Right ventricle myocardium inferior (tissue), 1 donor: ENCODE measurements around the gene RNFT2. TPM values are rescaled to one million over a fixed set of nuclear protein-coding genes. Genes with fewer than 3 reads are reported as not detected.

Source experiments
- ATAC-seq: fragments of 200-7000 bp; cut with Tn5 transposase; one replicate; pipeline ENCODE4 v1.9.1; 2020; ENCODE audit warnings: mild to moderate bottlenecking, moderate library complexity
- DNase-seq: peaks from one replicate; pipeline ENCODE4 v3.0.0; 2021; ENCODE audit errors: missing footprints
- intact Hi-C: fragments of 100-400 bp; cut with DNase I; formaldehyde crosslinking; loops from one replicate; pipeline ENCODE4 v1.11.0; 2022
- total RNA-seq: library from RNA; stranded (reverse); fragmentation: NEBNext Ultra II Directional; extraction: Animal tissue kit (Norgen Biotek cat#: 25700); gene quantifications from one replicate; pipeline ENCODE4 v1.2.1, GENCODE V29; 2021
- donor health status: DM: no; HTN: yes; CAD: no; lungs with severe emphysema.

Gene RNFT2
- total RNA-seq, 1 donor from 2014 or later, result 1.0 TPM

GRCh38 chr12:116852303-116852702 lies 114.2 kb downstream of the RNFT2 start:
- DNase-seq, result no peak
- intact Hi-C loops, result no loop called here
- ATAC-seq, result no peak

GRCh38 chr12:116853507-116853906 lies 115.4 kb downstream of the RNFT2 start:
- ATAC-seq (no peak), DNase-seq (no peak)
- intact Hi-C loops, result no loop called here

- intact Hi-C loops, result no loop called here
These were observed 117.8 kb downstream of the RNFT2 start for GRCh38 chr12:116855744-116856470.

GRCh38 chr12:116856729-116857128 lies 118.6 kb downstream of the RNFT2 start:
- intact Hi-C loops, result no loop called here
- ATAC-seq (no peak), DNase-seq (no peak)

More at GRCh38 chr12:116855744-116856470, 117.8 kb downstream of the RNFT2 start:
- DNase-seq (no peak), ATAC-seq (no peak)

GRCh38 chr12:116859079-116859478 lies 121.0 kb downstream of the RNFT2 start:
- no peak for ATAC-seq
- DNase-seq, result no peak
- intact Hi-C loops, result no loop called here

- ATAC-seq, result no peak
- DNase-seq, result no peak
- intact Hi-C loops, result no loop called here
These were observed 122.1 kb downstream of the RNFT2 start for GRCh38 chr12:116860263-116860662.

GRCh38 chr12:116861320-116861719 lies 123.2 kb downstream of the RNFT2 start:
- intact Hi-C loops, result no loop called here
- DNase-seq, result no peak
- ATAC-seq, result peak; percentile 60

GRCh38 chr12:116862167-116862566 lies 124.1 kb downstream of the RNFT2 start:
- ATAC-seq, result no peak
- no peak for DNase-seq
- intact Hi-C loops, result no loop called here

- ATAC-seq (no peak), DNase-seq (no peak)
- intact Hi-C loops, result no loop called here
These were observed 125.2 kb downstream of the RNFT2 start for GRCh38 chr12:116863275-116863767.

- DNase-seq (no peak), ATAC-seq (no peak)
- intact Hi-C loops, result no loop called here
These were observed 126.5 kb downstream of the RNFT2 start for GRCh38 chr12:116864371-116865160.

GRCh38 chr12:116867523-116867922 lies 129.4 kb downstream of the RNFT2 start:
- ATAC-seq (no peak), DNase-seq (no peak)
- intact Hi-C loops, result no loop called here

GRCh38 chr12:116870306-116870705 lies 132.2 kb downstream of the RNFT2 start:
- DNase-seq (no peak), ATAC-seq (no peak)
- intact Hi-C loops, result no loop called here

GRCh38 chr12:116874324-116874995 lies 136.3 kb downstream of the RNFT2 start:
- DNase-seq, result no peak
- no peak for ATAC-seq
- intact Hi-C loops, result no loop called here

- intact Hi-C loops, result no loop called here
- ATAC-seq, result no peak
- no peak for DNase-seq
These were observed 138.2 kb downstream of the RNFT2 start for GRCh38 chr12:116876151-116876869.

GRCh38 chr12:116878567-116879508 lies 140.7 kb downstream of the RNFT2 start:
- no peak for DNase-seq
- intact Hi-C loops, result no loop called here
- ATAC-seq, result no peak

- ATAC-seq, result no peak
- intact Hi-C loops, result loop anchor here (5.0 kb wide), 1 partner anchor 177 kb away; no protein-coding TSS in a partner anchor
- no peak for DNase-seq
These were observed 141.5 kb downstream of the RNFT2 start for GRCh38 chr12:116879509-116880212.

- ATAC-seq (no peak), DNase-seq (no peak)
- intact Hi-C loops, result loop anchor here (5.0 kb wide), 1 partner anchor 178 kb away; no protein-coding TSS in a partner anchor
These were observed 142.2 kb downstream of the RNFT2 start for GRCh38 chr12:116880213-116880816.
